DOHH2 (cell line): ENCODE data around the gene EEF2KMT.
"Not testable (repeated sequence)": the region's sequence is repeated elsewhere in the genome, so short reads cannot be mapped to it uniquely, and the experiment has no call there.

Source experiments
- H3F3A ChIP-seq: fragments of 200-600 bp; sonication (generic), shearing (Covaris generic); 2 replicates; pipeline ENCODE4 v1.6.0; 2016; ENCODE audit warnings: antibody characterized with exemption, mild to moderate bottlenecking; ENCODE audit not compliant: control insufficient read depth, insufficient read depth
- H3K27ac ChIP-seq: fragments of 200-600 bp; sonication (generic); 2 replicates; pipeline ENCODE4 v1.5.1; 2014; ENCODE audit warnings: low read depth, mild to moderate bottlenecking, low read length, moderate library complexity
- H3K27me3 ChIP-seq: fragments of 200-600 bp; sonication (generic); 2 replicates; pipeline ENCODE4 v1.6.1; 2014; ENCODE audit warnings: mild to moderate bottlenecking, low read length, mixed read lengths; ENCODE audit not compliant: control insufficient read depth
- H3K36me3 ChIP-seq: fragments of 200-600 bp; sonication (generic); 2 replicates; pipeline ENCODE4 v1.6.1; 2014; ENCODE audit warnings: mild to moderate bottlenecking, low read length, moderate library complexity, mixed read lengths; ENCODE audit not compliant: control insufficient read depth
- H3K4me1 ChIP-seq: fragments of 200-600 bp; sonication (generic); 2 replicates; pipeline ENCODE4 v1.6.1; 2014; ENCODE audit warnings: mild to moderate bottlenecking, low read length, mixed read lengths; ENCODE audit not compliant: control insufficient read depth
- H3K4me2 ChIP-seq: fragments of 200-600 bp; sonication (generic); 2 replicates; pipeline ENCODE4 v1.6.0; 2014; ENCODE audit warnings: mild to moderate bottlenecking, low read length, moderate library complexity
- H3K4me3 ChIP-seq: fragments of 200-600 bp; sonication (generic); 2 replicates; pipeline ENCODE4 v1.5.1; 2014; ENCODE audit warnings: mild to moderate bottlenecking, low read length, mixed read lengths
- H3K79me2 ChIP-seq: fragments of 200-600 bp; sonication (generic); 2 replicates; pipeline ENCODE4 v1.6.1; 2014; ENCODE audit warnings: mild to moderate bottlenecking, low read length, mixed read lengths; ENCODE audit not compliant: control insufficient read depth
- H3K9me2 ChIP-seq: fragments of 200-600 bp; sonication (generic); replicated peaks from 2 replicates; pipeline ENCODE4 v1.6.1; 2014; ENCODE audit warnings: mild to moderate bottlenecking, low read length, mixed read lengths; ENCODE audit not compliant: control insufficient read depth
- H3K9me3 ChIP-seq: fragments of 200-600 bp; sonication (generic); 2 replicates; pipeline ENCODE4 v1.6.1; 2014; ENCODE audit warnings: antibody characterized with exemption, low read length, mixed read lengths; ENCODE audit not compliant: control insufficient read depth, insufficient read depth
- H4K20me1 ChIP-seq: fragments of 200-600 bp; sonication (generic); 2 replicates; pipeline ENCODE4 v1.6.0; 2014; ENCODE audit warnings: low read depth, mild to moderate bottlenecking, antibody characterized with exemption, low read length, moderate library complexity; ENCODE audit not compliant: control insufficient read depth, insufficient read depth
- EZH2phosphoT487 ChIP-seq: fragments of 200-600 bp; sonication (generic); IDR thresholded peaks from 2 replicates; pipeline ENCODE4 v1.6.1; 2017; ENCODE audit warnings: borderline replicate concordance, mild to moderate bottlenecking, antibody characterized with exemption, low read length, moderate library complexity, mixed read lengths
- TF ChIP-seq, protein P1 (sequence below): fragments of 200-600 bp; sonication (generic); IDR thresholded peaks from one replicate; pipeline ENCODE4 v1.5.1; 2014; ENCODE audit warnings: antibody characterized with exemption, mild to moderate bottlenecking, low read depth, low read length; ENCODE audit not compliant: poor library complexity, severe bottlenecking

Gene EEF2KMT

DNA sequence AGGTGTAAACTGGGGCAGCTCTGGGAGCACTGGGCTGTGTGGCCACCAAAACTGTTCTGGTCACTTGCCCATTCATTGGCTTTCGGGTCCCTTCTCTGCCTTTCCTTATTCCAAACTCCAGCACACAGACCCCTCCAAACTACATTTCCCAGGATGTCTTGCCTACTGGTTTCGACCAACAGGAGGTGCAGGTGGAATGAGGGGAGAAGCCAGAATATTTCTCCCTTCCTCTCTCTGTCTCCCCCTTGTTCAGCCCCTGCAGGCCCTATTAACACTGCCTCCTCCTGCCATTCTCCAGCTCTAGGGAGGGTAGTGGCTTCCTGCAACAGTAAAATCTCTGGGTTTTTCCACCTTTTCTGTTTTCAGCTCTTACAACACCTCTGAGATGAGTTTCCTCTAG is 50.7 kb downstream of the EEF2KMT start:
- Histone ChIP-seq H3K4me1 (no peaks in the 10 kb centered on the region), H3K9me2 (no peaks in the 10 kb centered on the region), H3F3A (no peaks in the 10 kb centered on the region), H4K20me1 (no peaks in the 10 kb centered on the region), H3K4me2 (no peak overlapping the region), H3K27ac (no peak overlapping the region), H3K9me3 (no peaks in the 10 kb centered on the region), H3K36me3 (no peaks in the 10 kb centered on the region), H3K4me3 (no peak overlapping the region), H3K79me2 (no peaks in the 10 kb centered on the region), H3K27me3 (peaks cover 14% of the 10 kb centered on the region; the same call in 1 of the 2 replicates)
- TF ChIP-seq EZH2phosphoT487 = no peak
- TF ChIP-seq, protein P1, sequence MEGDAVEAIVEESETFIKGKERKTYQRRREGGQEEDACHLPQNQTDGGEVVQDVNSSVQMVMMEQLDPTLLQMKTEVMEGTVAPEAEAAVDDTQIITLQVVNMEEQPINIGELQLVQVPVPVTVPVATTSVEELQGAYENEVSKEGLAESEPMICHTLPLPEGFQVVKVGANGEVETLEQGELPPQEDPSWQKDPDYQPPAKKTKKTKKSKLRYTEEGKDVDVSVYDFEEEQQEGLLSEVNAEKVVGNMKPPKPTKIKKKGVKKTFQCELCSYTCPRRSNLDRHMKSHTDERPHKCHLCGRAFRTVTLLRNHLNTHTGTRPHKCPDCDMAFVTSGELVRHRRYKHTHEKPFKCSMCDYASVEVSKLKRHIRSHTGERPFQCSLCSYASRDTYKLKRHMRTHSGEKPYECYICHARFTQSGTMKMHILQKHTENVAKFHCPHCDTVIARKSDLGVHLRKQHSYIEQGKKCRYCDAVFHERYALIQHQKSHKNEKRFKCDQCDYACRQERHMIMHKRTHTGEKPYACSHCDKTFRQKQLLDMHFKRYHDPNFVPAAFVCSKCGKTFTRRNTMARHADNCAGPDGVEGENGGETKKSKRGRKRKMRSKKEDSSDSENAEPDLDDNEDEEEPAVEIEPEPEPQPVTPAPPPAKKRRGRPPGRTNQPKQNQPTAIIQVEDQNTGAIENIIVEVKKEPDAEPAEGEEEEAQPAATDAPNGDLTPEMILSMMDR = no peak

DNA sequence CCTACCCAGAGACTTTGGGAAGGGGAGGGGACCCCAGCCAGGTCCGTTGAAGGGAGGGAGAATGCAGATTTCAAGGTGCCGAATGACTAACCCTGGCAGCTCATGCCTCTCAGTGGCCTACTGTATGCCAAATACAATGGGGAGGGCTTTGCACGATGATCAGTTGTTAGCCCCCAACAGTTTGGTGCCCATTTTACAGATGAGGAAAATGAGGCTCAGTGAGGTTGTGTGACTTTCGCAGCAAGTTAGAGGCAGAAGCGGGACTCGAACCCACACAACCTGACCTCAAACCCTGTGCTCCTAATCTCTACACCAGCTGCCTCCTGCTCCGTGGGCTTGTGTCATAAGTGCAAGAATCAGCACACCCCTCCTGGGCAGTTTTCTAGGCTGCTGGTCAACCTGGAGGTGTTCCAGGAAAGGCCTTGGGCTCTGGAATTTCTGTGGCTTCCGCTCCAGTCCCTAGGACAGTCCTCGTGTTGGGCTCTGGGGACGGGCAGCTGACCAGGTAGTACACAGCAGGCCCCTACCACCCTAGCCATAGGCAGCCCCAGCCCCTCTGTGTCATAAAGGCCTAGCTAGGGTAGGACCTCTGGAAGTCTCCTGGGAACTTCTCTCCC is 52.0 kb downstream of the EEF2KMT start:
- no peaks in the 10 kb centered on the region for H3K4me1 ChIP-seq

DNA sequence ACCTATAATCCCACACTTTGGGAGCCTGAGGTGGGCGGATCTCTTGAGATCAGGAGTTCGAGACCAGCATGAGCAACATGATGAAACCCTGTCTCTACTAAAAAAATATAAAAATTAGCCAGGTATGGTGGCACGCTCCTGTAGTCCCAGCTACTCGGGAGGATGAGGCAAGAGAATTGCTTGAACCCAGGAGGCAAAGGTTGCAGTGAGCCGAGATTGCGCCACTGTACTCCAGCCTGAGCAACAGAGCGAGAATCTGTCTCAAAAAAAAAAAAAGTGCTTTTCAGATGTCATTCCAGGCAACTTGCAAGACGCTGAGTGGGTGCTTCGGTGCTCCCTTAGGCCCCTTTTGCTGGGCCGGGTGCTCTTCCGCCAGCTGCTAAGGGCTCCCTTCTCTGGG is 53.0 kb downstream of the EEF2KMT start:
- not testable (repeated sequence) for H3F3A ChIP-seq, H3K36me3 ChIP-seq, H3K4me2 ChIP-seq, H3K9me2 ChIP-seq, H3K4me3 ChIP-seq, H4K20me1 ChIP-seq, H3K4me1 ChIP-seq, H3K9me3 ChIP-seq, H3K27ac ChIP-seq, H3K79me2 ChIP-seq
- H3K27me3 ChIP-seq = peaks cover 18% of the 10 kb centered on the region

More for the DNA sequence above, 52.0 kb downstream of the EEF2KMT start:
- no peaks in the 10 kb centered on the region for H3K9me2 ChIP-seq
- no peaks in the 10 kb centered on the region for H3K9me3 ChIP-seq
- no peak overlapping the region for H3K27ac ChIP-seq
- H3K79me2 ChIP-seq = no peaks in the 10 kb centered on the region
- H3K36me3 ChIP-seq = no peaks in the 10 kb centered on the region
- no peak overlapping the region for H3K4me3 ChIP-seq
- no peak for TF ChIP-seq EZH2phosphoT487
- TF ChIP-seq, protein P1 = no peak
- no peak overlapping the region for H3K4me2 ChIP-seq
- no peaks in the 10 kb centered on the region for H4K20me1 ChIP-seq
- H3F3A ChIP-seq = no peaks in the 10 kb centered on the region
- H3K27me3 ChIP-seq = peaks cover 18% of the 10 kb centered on the region

DNA sequence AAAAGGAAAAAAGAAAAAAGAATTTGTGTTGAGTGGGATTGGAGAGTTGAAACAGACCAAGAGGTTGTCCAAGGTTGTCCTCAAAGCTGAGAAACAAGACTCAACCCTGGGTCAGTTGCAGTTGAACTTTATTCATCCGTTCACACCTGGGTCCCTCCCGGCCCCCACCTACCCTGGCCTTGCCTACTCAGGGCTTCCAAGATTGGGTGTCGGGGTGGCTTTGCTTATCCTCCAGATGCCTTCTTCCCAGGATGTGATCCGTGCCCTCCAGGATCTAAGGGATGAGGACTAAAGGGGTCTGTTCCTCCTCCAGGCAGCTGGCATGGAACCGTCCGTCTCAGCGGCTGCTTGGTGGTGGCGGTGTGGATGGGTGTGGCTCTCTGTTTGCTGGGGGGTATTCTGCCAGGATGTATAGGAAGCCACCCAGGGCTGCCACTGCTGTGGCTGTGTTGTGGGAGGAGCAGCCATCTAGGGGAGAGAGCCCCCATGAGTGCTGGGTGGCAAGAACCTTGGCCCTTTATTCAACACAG is 53.5 kb downstream of the EEF2KMT start:
- Histone ChIP-seq H3K36me3 (no peaks in the 10 kb centered on the region), H3K4me2 (no peak overlapping the region), H3K4me3 (no peak overlapping the region), H3K79me2 (no peaks in the 10 kb centered on the region), H3K4me1 (no peaks in the 10 kb centered on the region), H4K20me1 (no peaks in the 10 kb centered on the region), H3K27ac (no peak overlapping the region), H3K9me2 (no peaks in the 10 kb centered on the region), H3K27me3 (peaks cover 15% of the 10 kb centered on the region), H3F3A (no peaks in the 10 kb centered on the region), H3K9me3 (no peaks in the 10 kb centered on the region)
- no peak for TF ChIP-seq EZH2phosphoT487
- TF ChIP-seq, protein P1 = no peak
